GM21515 (cell line): ENCODE measurements around the gene NR2C2AP.

Experiments used
- ATAC-seq: cut with Tn5 transposase; IDR thresholded peaks from one replicate; pipeline ENCODE4 v1.9.1; 2021; ENCODE audit not compliant: unreplicated experiment

NR2C2AP gene

GRCh38 chr19:19152668-19153384 lies 50.4 kb downstream of the NR2C2AP start:
- ATAC-seq: no peak

GRCh38 chr19:19151418-19151817 lies 51.8 kb downstream of the NR2C2AP start:
- ATAC-seq: no peak
